HCT116 (cell line): Measurements from ENCODE around the gene MTPN. TPM values are rescaled to one million over a fixed set of nuclear protein-coding genes. Genes with fewer than 3 reads are reported as not detected.

Experiments
- ATAC-seq: fragments of 200-7000 bp; cut with Tn5 transposase; 2 replicates; pipeline ENCODE4 v1.9.1; 2020; ENCODE audit warnings: mild to moderate bottlenecking, moderate library complexity
- BruUV-seq: library from RNA; stranded (reverse); fragments of 400-500 nt; replicated peaks from 2 replicates; lab custom pipeline; 2021; lab: Mats Ljungman, UMichigan
- CTCF ChIA-PET: fragments of 300-600 bp; sonication (Branson Sonifier 250); formaldehyde crosslinking; loops from one replicate; lab custom pipeline; 2021; ENCODE audit warnings: antibody characterized with exemption; lab: Charles Lee
- POLR2A ChIA-PET: fragments of 300-600, 350-600 bp; sonication (Branson Sonifier 250); formaldehyde crosslinking; loops from one replicate; lab custom pipeline; 2021; ENCODE audit warnings: antibody characterized with exemption; lab: Charles Lee
- RAD21 ChIA-PET, 2 experiments: fragments of 300-600 bp; sonication (Branson Sonifier 250); formaldehyde crosslinking; loops; one replicate each; lab custom pipeline; 2023; ENCODE audit warnings: low total read pairs in 2 of 2; ENCODE audit not compliant: uncharacterized antibody in 2 of 2, unreplicated experiment in 2 of 2, low non-redundant PET in 1 of 2; lab: Charles Lee
- DNase-seq: peaks from one replicate; pipeline ENCODE4 v3.0.0-alpha.2; 2010; ENCODE audit warnings: low read depth, low spot score
- H2AFZ ChIP-seq: fragments of 200-600 bp; shearing (Covaris generic), sonication (generic); 2 replicates; pipeline ENCODE4 v1.6.1; 2017; ENCODE audit warnings: low read depth, mixed run types, mixed read lengths, antibody characterized with exemption, low read length; ENCODE audit not compliant: poor library complexity, severe bottlenecking
- H3K27ac ChIP-seq: 2 replicates; pipeline ENCODE4 v1.5.1; 2012; ENCODE audit warnings: low read depth, low read length
- H3K27me3 ChIP-seq: fragments of 200-600 bp; sonication (generic); 2 replicates; pipeline ENCODE4 v1.6.1; 2016; ENCODE audit warnings: mixed run types, low read length, mixed read lengths; ENCODE audit not compliant: insufficient read depth
- H3K36me3 ChIP-seq, 2 experiments: fragments of 200-500 bp in 1 of 2; fragments of 200-600 bp in 1 of 2; sonication (Bioruptor generic) in 1 of 2; sonication (generic) in 1 of 2; 2 replicates each; pipeline versions ENCODE4 v1.5.1 to v1.6.1; 2014 to 2016; ENCODE audit warnings: low read length in 2 of 2, inconsistent platforms in 1 of 2, mixed read lengths in 1 of 2, mixed run types in 1 of 2; ENCODE audit not compliant: insufficient read depth in 2 of 2, control insufficient read depth in 1 of 2
- H3K4me1 ChIP-seq, 2 experiments: fragments of 200-600 bp in 1 of 2; sonication (generic) in 1 of 2; 2 replicates each; pipeline versions ENCODE4 v1.5.1 to v1.6.1; 2012 to 2017; ENCODE audit warnings: low read length in 2 of 2, inconsistent platforms in 1 of 2, mild to moderate bottlenecking in 1 of 2, mixed read lengths in 1 of 2, mixed run types in 1 of 2, moderate library complexity in 1 of 2; ENCODE audit not compliant: insufficient read depth in 2 of 2, control insufficient read depth in 1 of 2
- H3K4me2 ChIP-seq: fragments of 200-600 bp; sonication (generic); 2 replicates; pipeline ENCODE4 v1.6.1; 2017; ENCODE audit warnings: mixed run types, low read length, mixed read lengths
- H3K4me3 ChIP-seq, 2 experiments: fragments of 200-600 bp in 1 of 2; sonication (generic) in 1 of 2; replicated peaks in 1 of 2; 2 replicates each; pipeline ENCODE4 v1.5.1; 2011 to 2016; ENCODE audit warnings: low read length in 2 of 2, control low read depth in 1 of 2, low read depth in 1 of 2, mild to moderate bottlenecking in 1 of 2, mixed read lengths in 1 of 2, mixed run types in 1 of 2
- H3K79me2 ChIP-seq: fragments of 200-600 bp; sonication (generic); 2 replicates; pipeline ENCODE4 v1.6.1; 2017; ENCODE audit warnings: mild to moderate bottlenecking, mixed run types, low read length, moderate library complexity, mixed read lengths; ENCODE audit not compliant: insufficient read depth
- H3K9ac ChIP-seq: fragments of 200-600 bp; sonication (generic); 2 replicates; pipeline ENCODE4 v1.6.1; 2016; ENCODE audit warnings: low read length, mixed read lengths
- H3K9me2 ChIP-seq: fragments of 200-600 bp; sonication (generic), shearing (Covaris generic); 2 replicates; pipeline ENCODE4 v1.6.1; 2017; ENCODE audit warnings: mixed run types, mild to moderate bottlenecking, moderate library complexity; ENCODE audit not compliant: insufficient read depth
- H3K9me3 ChIP-seq, 2 experiments: fragments of 200-500 bp in 1 of 2; fragments of 200-600 bp in 1 of 2; sonication (Bioruptor generic) in 1 of 2; sonication (generic) in 1 of 2; 2 replicates each; pipeline ENCODE4 v1.6.1; 2014 to 2017; ENCODE audit warnings: low read length in 2 of 2, mixed read lengths in 2 of 2, inconsistent platforms in 1 of 2, low read depth in 1 of 2, mild to moderate bottlenecking in 1 of 2, mixed run types in 1 of 2, moderate library complexity in 1 of 2; ENCODE audit not compliant: control insufficient read depth in 1 of 2, insufficient read depth in 1 of 2
- H4K20me1 ChIP-seq: fragments of 200-600 bp; sonication (generic), shearing (Covaris generic); 2 replicates; pipeline ENCODE4 v1.6.1; 2017; ENCODE audit warnings: mixed run types, mild to moderate bottlenecking, moderate library complexity; ENCODE audit not compliant: insufficient read depth
- EGR1 ChIP-seq: IDR thresholded peaks from 2 replicates; pipeline ENCODE4 v1.6.1; 2012; ENCODE audit warnings: low read depth
- ELF1 ChIP-seq: IDR thresholded peaks from 2 replicates; pipeline ENCODE4 v1.6.1; 2012; ENCODE audit warnings: low read depth, borderline replicate concordance
- EZH2phosphoT487 ChIP-seq: fragments of 200-600 bp; IDR thresholded peaks from 2 replicates; pipeline ENCODE4 v1.6.1; 2018; ENCODE audit warnings: antibody characterized with exemption, borderline replicate concordance
- FOSL1 ChIP-seq: IDR thresholded peaks from 2 replicates; pipeline ENCODE4 v1.6.1; 2012; ENCODE audit warnings: low read depth
- JUND ChIP-seq: IDR thresholded peaks from 2 replicates; pipeline ENCODE4 v1.6.1; 2012
- MAX ChIP-seq: IDR thresholded peaks from 2 replicates; pipeline ENCODE4 v1.6.1; 2012
- POLR2A ChIP-seq: IDR thresholded peaks from 2 replicates; pipeline ENCODE4 v1.7.0; 2011; ENCODE audit warnings: borderline replicate concordance; ENCODE audit not compliant: insufficient read depth, insufficient read length; ENCODE audit errors: extremely low read depth
- POLR2AphosphoS5 ChIP-seq: IDR thresholded peaks from 2 replicates; pipeline ENCODE4 v1.6.1; 2011; ENCODE audit warnings: mild to moderate bottlenecking, low read depth, low read length, moderate library complexity
- RAD21 ChIP-seq: IDR thresholded peaks from 2 replicates; pipeline ENCODE4 v1.6.1; 2012; ENCODE audit warnings: low read depth, mild to moderate bottlenecking
- SIN3A ChIP-seq: IDR thresholded peaks from 2 replicates; pipeline ENCODE4 v1.6.1; 2012; ENCODE audit warnings: low read depth
- SP1 ChIP-seq: IDR thresholded peaks from 2 replicates; pipeline ENCODE4 v1.6.1; 2012; ENCODE audit warnings: low read depth
- SRF ChIP-seq: IDR thresholded peaks from 2 replicates; pipeline ENCODE4 v1.6.1; 2012; ENCODE audit warnings: low read depth
- TCF7L2 ChIP-seq: IDR thresholded peaks from 2 replicates; pipeline ENCODE4 v1.7.0; 2011; ENCODE audit warnings: borderline replicate concordance, inconsistent platforms; ENCODE audit not compliant: insufficient read depth, insufficient read length; ENCODE audit errors: extremely low read depth
- YY1 ChIP-seq: IDR thresholded peaks from 2 replicates; pipeline ENCODE4 v1.6.1; 2011; ENCODE audit warnings: low read length, low read depth, moderate library complexity, mild to moderate bottlenecking; ENCODE audit not compliant: insufficient replicate concordance; ENCODE audit errors: extremely low read depth
- ZFX ChIP-seq: fragments of 450-650 bp; IDR thresholded peaks from 2 replicates; pipeline ENCODE4 v1.6.1; 2017
- ZNF274 ChIP-seq: fragments of 200-500 bp; sonication (Bioruptor generic); IDR thresholded peaks from 2 replicates; pipeline ENCODE4 v1.6.1; 2014; ENCODE audit warnings: mild to moderate bottlenecking, low read depth, low read length, inconsistent platforms
- intact Hi-C: fragments of 100-400 bp; cut with micrococcal nuclease; formaldehyde crosslinking; loops from 2 replicates; pipeline ENCODE4 v1.10.0; 2022
- total RNA-seq: library from RNA; stranded (reverse); gene quantifications from one replicate; pipeline ENCODE4 v1.2.1, GENCODE V29; 2021; ENCODE audit not compliant: unreplicated experiment
- TF ChIP-seq, protein P1 (sequence below): IDR thresholded peaks from 2 replicates; pipeline ENCODE4 v1.6.1; 2012
- TF ChIP-seq, protein P2 (sequence below): IDR thresholded peaks from 2 replicates; pipeline ENCODE4 v1.6.1; 2012; ENCODE audit warnings: low read depth

The MTPN gene
- total RNA-seq, 1 experiment from 2014 or later: 152 TPM

DNA sequence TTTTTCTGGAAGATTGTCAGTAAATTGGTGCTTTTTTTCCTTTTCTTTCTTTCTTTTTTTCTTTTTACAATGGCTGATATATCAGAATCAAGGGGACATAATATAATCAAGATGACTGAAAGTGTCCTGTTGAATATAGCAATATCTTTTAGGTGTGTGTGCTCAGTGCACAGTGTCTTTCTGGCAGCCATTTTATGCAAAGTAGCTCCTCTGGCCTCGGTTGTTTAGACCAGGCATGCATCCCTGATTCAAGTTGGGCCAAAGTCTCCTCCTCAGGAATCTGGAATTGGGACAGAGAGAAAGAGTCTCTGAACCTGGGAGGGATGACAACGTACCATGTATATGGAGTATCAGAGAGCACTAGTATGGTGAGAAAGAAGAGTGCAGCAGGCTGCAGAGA, 49.0 kb upstream of the MTPN start:
- Histone ChIP-seq H3K79me2 (no peaks in the 10 kb centered on the region), H3K27ac (no peak overlapping the region), H3K9ac (no peak overlapping the region), H2AFZ (no peak overlapping the region), H3K27me3 (peaks cover 6% of the 10 kb centered on the region; the same call in 1 of the 2 replicates), H3K9me2 (no peaks in the 10 kb centered on the region), H3K4me2 (no peak overlapping the region), H3K36me3 (no peaks in the 10 kb centered on the region), H4K20me1 (no peaks in the 10 kb centered on the region), H3K4me3 (no peak overlapping the region), H3K9me3 (no peaks in the 10 kb centered on the region), H3K4me1 (no peaks in the 10 kb centered on the region)
- ChIA-PET POLR2A (no interaction called here), CTCF (no interaction called here), RAD21 (no interaction called here)
- TF ChIP-seq ZFX: no peak
- no peak for TF ChIP-seq TCF7L2
- TF ChIP-seq SRF: no peak
- TF ChIP-seq POLR2A: no peak
- TF ChIP-seq, protein P1, sequence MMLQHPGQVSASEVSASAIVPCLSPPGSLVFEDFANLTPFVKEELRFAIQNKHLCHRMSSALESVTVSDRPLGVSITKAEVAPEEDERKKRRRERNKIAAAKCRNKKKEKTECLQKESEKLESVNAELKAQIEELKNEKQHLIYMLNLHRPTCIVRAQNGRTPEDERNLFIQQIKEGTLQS: no peak
- TF ChIP-seq RAD21: no peak
- no peak for TF ChIP-seq EZH2phosphoT487
- TF ChIP-seq POLR2AphosphoS5: no peak
- DNase-seq: no peak
- BruUV-seq: no TSS peak
- ATAC-seq: no peak
- intact Hi-C loops: no loop called here

DNA sequence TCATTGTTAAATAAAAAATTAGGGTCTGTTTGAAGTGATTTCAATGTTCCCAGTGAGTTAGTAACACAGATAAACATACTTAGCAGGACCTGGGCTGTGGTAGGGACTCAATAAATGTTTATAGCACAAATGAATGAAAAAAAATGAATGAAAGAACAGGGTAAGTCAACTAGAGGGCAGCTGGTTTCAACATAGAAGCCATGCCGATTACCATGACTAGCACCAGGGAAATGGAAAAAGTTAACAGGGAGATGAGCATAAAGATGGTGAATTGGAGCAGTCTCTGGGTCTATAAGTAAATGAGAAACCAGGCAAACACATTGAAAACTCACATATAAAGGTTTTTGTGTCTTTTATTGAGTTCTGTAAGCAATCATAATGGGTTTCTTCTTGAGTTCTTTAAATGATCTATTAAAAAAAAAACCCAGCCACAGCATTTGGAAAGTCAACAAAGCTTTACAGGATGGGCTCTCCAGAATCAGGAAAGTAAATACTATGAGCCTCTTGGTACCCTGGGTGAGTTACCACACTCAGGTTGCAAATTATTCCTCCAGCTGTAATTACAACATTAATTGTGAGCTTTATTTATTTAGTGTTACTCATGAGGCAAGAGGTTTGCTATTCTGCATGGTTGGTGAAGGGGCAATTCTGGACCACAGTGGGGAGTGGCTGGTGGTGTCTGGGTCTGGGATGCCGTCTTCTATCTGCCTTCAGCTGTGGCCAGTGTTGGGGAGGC, 46.1 kb upstream of the MTPN start:
- no peak for ATAC-seq
- BruUV-seq: no TSS peak

More for the DNA sequence above, 46.1 kb upstream of the MTPN start:
- TF ChIP-seq EGR1: no peak
- TF ChIP-seq, protein P2, sequence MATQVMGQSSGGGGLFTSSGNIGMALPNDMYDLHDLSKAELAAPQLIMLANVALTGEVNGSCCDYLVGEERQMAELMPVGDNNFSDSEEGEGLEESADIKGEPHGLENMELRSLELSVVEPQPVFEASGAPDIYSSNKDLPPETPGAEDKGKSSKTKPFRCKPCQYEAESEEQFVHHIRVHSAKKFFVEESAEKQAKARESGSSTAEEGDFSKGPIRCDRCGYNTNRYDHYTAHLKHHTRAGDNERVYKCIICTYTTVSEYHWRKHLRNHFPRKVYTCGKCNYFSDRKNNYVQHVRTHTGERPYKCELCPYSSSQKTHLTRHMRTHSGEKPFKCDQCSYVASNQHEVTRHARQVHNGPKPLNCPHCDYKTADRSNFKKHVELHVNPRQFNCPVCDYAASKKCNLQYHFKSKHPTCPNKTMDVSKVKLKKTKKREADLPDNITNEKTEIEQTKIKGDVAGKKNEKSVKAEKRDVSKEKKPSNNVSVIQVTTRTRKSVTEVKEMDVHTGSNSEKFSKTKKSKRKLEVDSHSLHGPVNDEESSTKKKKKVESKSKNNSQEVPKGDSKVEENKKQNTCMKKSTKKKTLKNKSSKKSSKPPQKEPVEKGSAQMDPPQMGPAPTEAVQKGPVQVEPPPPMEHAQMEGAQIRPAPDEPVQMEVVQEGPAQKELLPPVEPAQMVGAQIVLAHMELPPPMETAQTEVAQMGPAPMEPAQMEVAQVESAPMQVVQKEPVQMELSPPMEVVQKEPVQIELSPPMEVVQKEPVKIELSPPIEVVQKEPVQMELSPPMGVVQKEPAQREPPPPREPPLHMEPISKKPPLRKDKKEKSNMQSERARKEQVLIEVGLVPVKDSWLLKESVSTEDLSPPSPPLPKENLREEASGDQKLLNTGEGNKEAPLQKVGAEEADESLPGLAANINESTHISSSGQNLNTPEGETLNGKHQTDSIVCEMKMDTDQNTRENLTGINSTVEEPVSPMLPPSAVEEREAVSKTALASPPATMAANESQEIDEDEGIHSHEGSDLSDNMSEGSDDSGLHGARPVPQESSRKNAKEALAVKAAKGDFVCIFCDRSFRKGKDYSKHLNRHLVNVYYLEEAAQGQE: no peak
- TF ChIP-seq EZH2phosphoT487: no peak
- TF ChIP-seq ZFX: no peak
- no peak for TF ChIP-seq RAD21
- TF ChIP-seq ELF1: no peak
- no peak for TF ChIP-seq MAX
- TF ChIP-seq YY1: no peak
- no peak for TF ChIP-seq ZNF274
- no peak for TF ChIP-seq JUND
- no peak for TF ChIP-seq SP1
- TF ChIP-seq POLR2A: no peak
- no peak for TF ChIP-seq TCF7L2
- TF ChIP-seq SIN3A: no peak
- TF ChIP-seq FOSL1: no peak
- TF ChIP-seq POLR2AphosphoS5: no peak
- H4K20me1 ChIP-seq: no peaks in the 10 kb centered on the region
- H3K9me2 ChIP-seq: no peaks in the 10 kb centered on the region
- DNase-seq: no peak
- no peak overlapping the region for H3K9ac ChIP-seq
- no peaks in the 10 kb centered on the region for H3K36me3 ChIP-seq
- no peak overlapping the region for H3K4me3 ChIP-seq
- H2AFZ ChIP-seq: no peak overlapping the region
- ChIA-PET POLR2A (no interaction called here), CTCF (no interaction called here), RAD21 (no interaction called here)
- H3K9me3 ChIP-seq: no peaks in the 10 kb centered on the region
- intact Hi-C loops: no loop called here
- H3K27me3 ChIP-seq: peaks cover 4% of the 10 kb centered on the region
- H3K4me2 ChIP-seq: no peak overlapping the region
- no peaks in the 10 kb centered on the region for H3K79me2 ChIP-seq
- no peak overlapping the region for H3K27ac ChIP-seq
- no peaks in the 10 kb centered on the region for H3K4me1 ChIP-seq
